H9 (cell line): ENCODE data around the gene CADPS2. TPM values are rescaled to one million over a fixed set of nuclear protein-coding genes. Genes with fewer than 3 reads are reported as not detected.

ENCODE experiments used
- DNase-seq: peaks from one replicate; pipeline ENCODE4 v3.0.0-alpha.2; 2017
- H2AFZ ChIP-seq: one replicate; pipeline ENCODE4 v1.6.1; 2013; ENCODE audit warnings: mild to moderate bottlenecking, low read length, control low read depth, moderate library complexity
- H2AK5ac ChIP-seq: 2 replicates; pipeline ENCODE4 v1.6.1; 2013; ENCODE audit warnings: low read length, control low read depth, mixed read lengths; ENCODE audit not compliant: insufficient read length
- H2BK120ac ChIP-seq: one replicate; pipeline ENCODE4 v1.6.1; 2013; ENCODE audit warnings: low read depth, mild to moderate bottlenecking, low read length, control low read depth, inconsistent platforms; ENCODE audit not compliant: poor library complexity, severe bottlenecking
- H2BK12ac ChIP-seq: 2 replicates; pipeline ENCODE4 v1.6.1; 2013; ENCODE audit warnings: low read length, control low read depth, mixed read lengths, low read depth; ENCODE audit not compliant: insufficient read length
- H2BK15ac ChIP-seq: 2 replicates; pipeline ENCODE4 v1.6.1; 2013; ENCODE audit warnings: low read depth, low read length, control low read depth
- H2BK20ac ChIP-seq: one replicate; pipeline ENCODE4 v1.6.1; 2013; ENCODE audit warnings: low read depth, mild to moderate bottlenecking, low read length, control low read depth, inconsistent platforms; ENCODE audit not compliant: poor library complexity, severe bottlenecking
- H2BK5ac ChIP-seq: 2 replicates; pipeline ENCODE4 v1.6.1; 2013; ENCODE audit warnings: low read length, control low read depth, mixed read lengths; ENCODE audit not compliant: insufficient read length
- H3K14ac ChIP-seq: 2 replicates; pipeline ENCODE4 v1.6.1; 2013; ENCODE audit warnings: low read length, control low read depth; ENCODE audit not compliant: insufficient read depth
- H3K18ac ChIP-seq: 2 replicates; pipeline ENCODE4 v1.6.1; 2013; ENCODE audit warnings: low read depth, mild to moderate bottlenecking, mixed read lengths, low read length, control low read depth; ENCODE audit not compliant: insufficient read length
- H3K23ac ChIP-seq: 2 replicates; pipeline ENCODE4 v1.6.1; 2013; ENCODE audit warnings: low read length, control low read depth, mixed read lengths, low read depth; ENCODE audit not compliant: insufficient read length
- H3K23me2 ChIP-seq: 2 replicates; pipeline ENCODE4 v1.6.1; 2013; ENCODE audit warnings: low read depth, mild to moderate bottlenecking, mixed read lengths, low read length, control low read depth; ENCODE audit not compliant: insufficient read length, poor library complexity, severe bottlenecking
- H3K27ac ChIP-seq: 2 replicates; pipeline ENCODE4 v1.5.1; 2013; ENCODE audit warnings: low read length, control low read depth, mixed read lengths, low read depth; ENCODE audit not compliant: insufficient read length
- H3K27me3 ChIP-seq: 2 replicates; pipeline ENCODE4 v1.6.1; 2013; ENCODE audit warnings: low read length, control low read depth, inconsistent platforms; ENCODE audit not compliant: insufficient read depth
- H3K4ac ChIP-seq: 2 replicates; pipeline ENCODE4 v1.6.1; 2013; ENCODE audit warnings: low read depth, mild to moderate bottlenecking, control low read depth, inconsistent platforms, low read length, moderate library complexity
- H3K4me1 ChIP-seq: 2 replicates; pipeline ENCODE4 v1.6.1; 2013; ENCODE audit warnings: low read length, control low read depth, inconsistent platforms; ENCODE audit not compliant: insufficient read depth
- H3K4me2 ChIP-seq: 2 replicates; pipeline ENCODE4 v1.6.1; 2013; ENCODE audit warnings: low read length, control low read depth, mixed read lengths; ENCODE audit not compliant: insufficient read length, insufficient read depth
- H3K56ac ChIP-seq: 2 replicates; pipeline ENCODE4 v1.6.1; 2013; ENCODE audit warnings: low read depth, mild to moderate bottlenecking, mixed read lengths, low read length, control low read depth; ENCODE audit not compliant: insufficient read length
- H3K79me1 ChIP-seq: 2 replicates; pipeline ENCODE4 v1.6.1; 2013; ENCODE audit warnings: low read depth, mild to moderate bottlenecking, moderate library complexity, low read length, control low read depth, inconsistent platforms; ENCODE audit not compliant: insufficient read depth, poor library complexity, severe bottlenecking
- H3K79me2 ChIP-seq: 2 replicates; pipeline ENCODE4 v1.6.1; 2013; ENCODE audit warnings: low read length, control low read depth, inconsistent platforms; ENCODE audit not compliant: insufficient read depth
- H3K9ac ChIP-seq: 2 replicates; pipeline ENCODE4 v1.6.1; 2013; ENCODE audit warnings: low read length, control low read depth, mixed read lengths; ENCODE audit not compliant: insufficient read length; ENCODE audit errors: extremely low read depth
- H3K9me3 ChIP-seq: one replicate; pipeline ENCODE4 v1.6.1; 2013; ENCODE audit warnings: low read depth, low read length, inconsistent platforms; ENCODE audit not compliant: control insufficient read depth
- H3T11ph ChIP-seq: one replicate; pipeline ENCODE4 v1.6.1; 2013; ENCODE audit warnings: mild to moderate bottlenecking, low read length, control low read depth, inconsistent platforms
- H4K20me1 ChIP-seq: one replicate; pipeline ENCODE4 v1.6.1; 2013; ENCODE audit not compliant: control insufficient read depth, insufficient read length, insufficient read depth
- H4K5ac ChIP-seq: 2 replicates; pipeline ENCODE4 v1.6.1; 2013; ENCODE audit warnings: low read depth, mild to moderate bottlenecking, mixed read lengths, low read length, control low read depth; ENCODE audit not compliant: insufficient read length
- H4K8ac ChIP-seq: replicated peaks from 2 replicates; pipeline ENCODE4 v1.6.1; 2013; ENCODE audit warnings: low read length, control low read depth, mixed read lengths, low read depth; ENCODE audit not compliant: insufficient read length
- H4K91ac ChIP-seq: 2 replicates; pipeline ENCODE4 v1.6.1; 2013; ENCODE audit warnings: low read depth, mild to moderate bottlenecking, moderate library complexity, mixed read lengths, low read length, control low read depth; ENCODE audit not compliant: insufficient read length
- H3K27ac Mint-ChIP-seq, 3 experiments: 2 replicates in 2 of 3; 3 replicates in 1 of 3; pipeline ENCODE4 v1.8.0; 2020 to 2021; ENCODE audit warnings: mixed read lengths in 3 of 3, mild to moderate bottlenecking in 1 of 3, moderate library complexity in 1 of 3
- H3K27me3 Mint-ChIP-seq: 2 replicates; pipeline ENCODE4 v1.8.0; 2021; ENCODE audit warnings: low read depth, mild to moderate bottlenecking, moderate library complexity, mixed read lengths
- H3K36me3 Mint-ChIP-seq, 3 experiments: 2 replicates in 2 of 3; 3 replicates in 1 of 3; pipeline ENCODE4 v1.8.0; 2020 to 2021; ENCODE audit warnings: low read depth in 3 of 3, mixed read lengths in 3 of 3; ENCODE audit not compliant: insufficient read depth in 1 of 3
- H3K4me1 Mint-ChIP-seq, 2 experiments: 2 replicates each; pipeline ENCODE4 v1.8.0; 2020; ENCODE audit warnings: mixed read lengths in 2 of 2
- H3K4me3 Mint-ChIP-seq, 2 experiments: 2 replicates in 1 of 2; 3 replicates in 1 of 2; pipeline ENCODE4 v1.8.0; 2020 to 2021; ENCODE audit warnings: mild to moderate bottlenecking in 2 of 2, mixed read lengths in 2 of 2, moderate library complexity in 1 of 2
- H3K9me3 Mint-ChIP-seq, 2 experiments: 2 replicates in 1 of 2; 3 replicates in 1 of 2; pipeline ENCODE4 v1.8.0; 2020; ENCODE audit warnings: mild to moderate bottlenecking in 2 of 2, mixed read lengths in 2 of 2, moderate library complexity in 1 of 2
- CTCF ChIP-seq: fragments of 200-600 bp; sonication (generic); conservative IDR thresholded peaks from 3 replicates; pipeline ENCODE4 v1.8.0; 2021; ENCODE audit warnings: antibody characterized with exemption, mild to moderate bottlenecking
- WGBS: extraction: QIAGEN DNeasy Blood & Tissue Kit; methylation state at CpG from one replicate; pipeline ENCODE4 v1.1.7; 2013; ENCODE audit warnings: missing lambda C conversion rate, low lambda C conversion rate, mixed read lengths; ENCODE audit not compliant: insufficient read length; ENCODE audit errors: extremely low coverage; 5-methylcytosine and 5-hydroxymethylcytosine counted together
- total RNA-seq: library from RNA; stranded (reverse); gene quantifications from 2 replicates; pipeline ENCODE4 v1.2.1, GENCODE V29; 2021

The CADPS2 gene
- total RNA-seq, 1 experiment from 2014 or later, result 7.1 TPM

GRCh38 chr7:122901250-122901649 lies 15.0 kb upstream of the CADPS2 start:
- Histone ChIP-seq H3K18ac (no peak overlapping the region), H4K8ac (no peak overlapping the region), H3K56ac (no peak overlapping the region), H4K20me1 (no peaks in the 10 kb centered on the region), H3K79me2 (no peaks in the 10 kb centered on the region), H2BK15ac (no peak overlapping the region), H2BK5ac (no peak overlapping the region), H3K14ac (no peak overlapping the region), H3K4me1 (no peaks in the 10 kb centered on the region), H3K23ac (no peak overlapping the region), H2BK20ac (no peak overlapping the region), H3K23me2 (no peaks in the 10 kb centered on the region), H4K5ac (no peak overlapping the region), H2AK5ac (no peak overlapping the region), H3K27ac (no peak overlapping the region), H3K9ac (no peak overlapping the region), H3K4me2 (no peak overlapping the region), H2AFZ (no peak overlapping the region), H3T11ph (no peak overlapping the region), H2BK12ac (no peak overlapping the region), H4K91ac (no peak overlapping the region), H3K9me3 (no peaks in the 10 kb centered on the region), H2BK120ac (no peak overlapping the region), H3K27me3 (no peaks in the 10 kb centered on the region), H3K79me1 (no peaks in the 10 kb centered on the region), H3K4ac (no peak overlapping the region)
- WGBS, result no CpG with 5 or more reads among the region's 3 CpGs
- DNase-seq, result no peak
- Mint-ChIP-seq H3K9me3 (no peaks in the 10 kb centered on the region), H3K36me3 (no peaks in the 10 kb centered on the region), H3K27ac (no peak overlapping the region), H3K4me3 (no peak overlapping the region), H3K27me3 (no peaks in the 10 kb centered on the region), H3K4me1 (peaks cover 2 to 6% of the 10 kb centered on the region in 2 experiments; a peak in 2 of 4 replicates)
- TF ChIP-seq CTCF, result no peak
